NCI-H128 (cell line): ENCODE results near the gene ZNF646.
A peak's percentile ranks its signal among the peaks of the same experiment; 100 is the strongest.
"Not testable (repeated sequence)": the region's sequence is repeated elsewhere in the genome, so short reads cannot be mapped to it uniquely, and the experiment has no call there.

Source experiments
- DNase-seq: peaks from one replicate; lab custom pipeline; 2025; ENCODE audit not compliant: unreplicated experiment; lab: John Stamatoyannopoulos, UW

The ZNF646 gene

DNA sequence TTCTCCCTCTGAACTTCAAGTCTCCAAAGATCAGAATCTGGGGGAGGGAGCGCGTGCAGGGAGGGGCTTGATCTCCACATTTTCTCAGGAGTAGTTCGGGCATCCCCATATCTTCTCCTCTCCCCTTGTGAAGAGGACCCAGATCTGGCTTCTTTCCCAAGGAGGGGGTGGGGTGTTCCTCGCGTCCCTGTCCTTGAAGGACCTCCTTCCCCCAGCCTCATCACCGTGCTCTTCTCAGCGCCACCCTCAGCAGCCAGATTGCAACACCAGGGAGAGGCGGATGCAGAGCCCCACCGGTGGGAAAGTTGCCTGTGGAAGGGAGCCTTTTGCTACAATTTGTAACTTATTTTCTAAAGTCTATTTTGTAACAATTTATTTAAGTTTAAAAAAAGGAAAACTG is 8.9 kb downstream of the ZNF646 start:
- DNase-seq: no peak

DNA sequence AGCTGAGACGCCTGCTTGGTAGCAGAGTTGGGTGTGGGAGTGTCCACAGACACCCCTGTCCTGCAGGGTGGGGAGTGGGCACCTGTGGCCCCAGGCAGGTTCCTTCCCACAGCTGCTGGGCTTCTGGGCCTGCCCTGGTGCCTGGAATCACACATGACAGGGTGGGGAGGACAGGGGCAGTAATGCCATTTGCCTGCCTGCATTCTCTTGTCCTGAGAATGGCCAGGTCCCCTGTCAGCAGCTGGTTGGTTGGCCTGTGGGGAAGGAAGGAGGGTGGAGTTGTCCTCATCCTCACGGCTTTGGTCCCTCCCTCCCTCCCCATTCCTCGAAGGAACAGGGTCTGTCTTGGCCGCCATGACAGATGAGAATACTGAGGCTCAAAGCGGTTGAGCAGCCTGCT is 9.3 kb downstream of the ZNF646 start:
- DNase-seq: no peak

DNA sequence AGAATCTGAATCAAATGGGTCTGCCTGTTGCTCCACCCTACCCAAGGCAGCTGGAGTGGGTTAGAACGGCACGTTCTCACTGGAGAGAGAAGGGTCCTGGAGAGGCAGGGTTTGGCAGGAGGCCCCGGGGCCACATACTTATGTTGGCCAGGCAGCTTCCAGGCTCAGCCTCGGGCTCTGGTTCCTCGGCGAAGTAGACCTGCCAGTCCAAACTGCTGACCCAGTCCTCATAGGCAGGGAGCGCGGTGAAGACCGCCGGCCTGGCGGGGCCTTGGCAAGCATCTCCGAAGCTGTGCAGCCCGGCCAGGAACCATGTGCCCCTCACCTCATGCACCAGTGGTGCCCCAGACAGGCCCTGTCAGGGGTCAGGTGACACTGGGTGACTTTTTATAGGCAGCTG is 9.8 kb downstream of the ZNF646 start:
- no peak for DNase-seq

DNA sequence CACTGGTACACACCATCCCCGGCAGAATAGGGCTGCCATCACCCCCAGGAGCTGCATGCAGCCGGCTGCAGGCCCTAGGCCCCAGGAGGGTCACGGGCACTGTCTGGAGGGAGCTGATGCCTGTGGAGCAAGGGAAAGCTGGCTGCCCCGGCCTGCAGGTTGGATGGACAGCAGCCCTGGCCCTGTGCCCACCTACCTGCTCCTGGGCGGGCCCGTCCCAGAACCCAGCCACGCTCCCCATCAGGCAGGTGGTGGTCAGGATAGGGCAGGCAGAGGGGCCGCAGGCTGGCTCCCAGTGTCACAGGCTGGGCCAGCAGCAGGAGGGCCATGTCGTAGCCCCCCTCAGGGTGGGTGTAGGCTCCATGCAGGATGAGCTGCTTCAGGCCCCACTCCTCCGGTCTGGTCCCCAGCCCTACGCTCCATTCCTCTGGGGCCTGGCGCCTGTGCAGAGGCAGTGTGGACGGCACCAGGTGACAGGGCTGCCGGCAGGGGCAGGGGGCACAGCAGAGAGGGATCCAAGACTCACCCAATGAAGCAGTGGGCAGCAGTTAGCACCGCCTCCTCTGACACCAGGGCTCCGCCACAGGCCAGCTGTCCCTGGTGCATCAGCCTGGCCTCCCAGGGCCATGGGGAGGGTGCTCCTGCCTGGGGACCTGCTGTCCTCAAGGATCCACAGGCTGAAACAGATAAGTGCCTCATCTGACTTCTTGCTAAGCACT is 10.5 kb downstream of the ZNF646 start:
- no peak for DNase-seq

DNA sequence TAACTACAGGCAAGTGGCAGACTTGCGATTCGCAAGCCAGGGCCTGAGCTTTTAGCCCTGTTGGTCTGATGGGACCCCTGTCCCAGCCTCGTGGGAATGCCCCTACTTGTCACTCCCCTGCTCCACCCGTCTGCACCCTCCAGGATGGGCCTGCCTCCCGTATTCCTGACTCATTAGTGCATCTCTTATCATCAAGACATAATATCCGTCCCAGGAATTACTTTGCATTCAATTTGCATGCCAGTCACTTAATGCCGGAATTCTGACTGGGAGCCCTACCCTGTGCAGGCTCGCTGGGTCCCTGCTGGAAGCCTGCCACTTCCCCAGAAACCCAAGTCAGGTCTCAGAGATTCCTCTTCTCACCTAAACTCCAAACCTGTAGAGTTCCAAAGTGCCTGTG is 11.2 kb downstream of the ZNF646 start:
- no peak for DNase-seq

DNA sequence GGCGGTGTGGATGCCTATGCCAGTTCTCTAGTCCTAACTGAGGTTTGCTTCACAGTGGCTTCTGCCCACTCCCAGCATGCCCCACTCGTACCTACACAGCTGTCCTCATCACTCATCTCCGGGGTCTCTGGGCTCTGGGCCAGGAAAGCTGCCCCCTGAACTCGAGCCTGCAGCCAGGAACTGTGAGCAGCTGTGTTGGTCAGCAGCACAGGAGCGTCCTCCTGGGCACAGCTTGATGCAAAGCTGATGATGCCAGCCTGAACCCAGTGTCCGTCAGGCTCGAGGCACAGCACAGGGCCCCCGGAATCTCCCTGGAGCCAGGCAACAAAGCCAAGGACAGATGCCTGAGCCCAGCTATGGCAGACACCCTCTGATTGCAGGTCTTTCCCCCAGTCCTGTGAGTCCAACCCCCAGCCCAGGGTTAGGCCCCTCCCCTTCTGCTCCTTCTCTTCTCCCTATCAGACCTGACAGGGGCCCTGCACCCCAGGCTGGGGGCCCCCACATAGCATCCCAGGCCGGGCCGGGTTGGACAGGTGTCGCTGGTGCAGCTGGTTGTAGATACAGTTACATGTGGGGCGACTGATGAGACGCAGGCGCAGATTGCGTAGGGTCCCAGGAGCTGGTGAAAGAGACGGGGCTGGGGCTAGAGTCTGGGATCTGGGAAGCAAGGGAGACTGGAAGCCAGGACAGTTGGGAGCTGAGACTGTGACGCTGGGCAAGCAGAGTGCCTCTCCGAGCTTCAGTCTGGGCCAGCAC is 11.8 kb downstream of the ZNF646 start:
- no peak for DNase-seq

DNA sequence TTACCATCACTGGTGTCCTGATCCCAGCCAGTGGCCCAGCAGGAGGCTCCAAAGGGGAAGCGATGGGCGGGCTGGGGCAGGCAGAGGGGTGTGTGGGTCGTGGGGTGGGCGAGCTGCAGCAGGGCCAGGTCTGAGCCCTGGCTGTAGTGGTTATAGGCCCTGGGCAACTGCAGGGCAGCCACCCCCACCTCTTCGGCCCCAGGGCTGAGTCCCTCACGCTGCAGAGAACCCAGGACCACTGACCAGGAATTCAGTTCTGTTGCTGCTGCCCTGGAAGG is 12.3 kb downstream of the ZNF646 start:
- no peak for DNase-seq

DNA sequence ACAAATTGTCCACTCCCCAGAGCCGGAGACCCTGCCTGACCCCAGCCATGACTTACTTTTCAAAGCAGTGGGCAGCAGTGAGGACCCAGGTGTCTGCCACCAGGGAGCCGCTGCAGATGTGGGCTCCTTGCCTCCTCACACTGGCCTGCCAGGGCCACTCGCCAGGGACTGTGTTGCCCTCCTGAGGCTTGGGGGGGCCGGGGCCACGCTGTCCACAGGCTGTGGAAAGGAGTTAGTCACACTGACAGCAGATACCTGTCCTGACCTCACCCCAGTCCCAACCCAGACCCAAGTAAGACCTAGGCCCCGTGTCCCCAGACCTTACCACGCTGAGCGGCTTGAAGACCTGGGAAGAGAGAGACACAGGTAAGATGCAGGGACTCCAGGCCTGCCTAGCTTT is 13.3 kb downstream of the ZNF646 start:
- no peak for DNase-seq

DNA sequence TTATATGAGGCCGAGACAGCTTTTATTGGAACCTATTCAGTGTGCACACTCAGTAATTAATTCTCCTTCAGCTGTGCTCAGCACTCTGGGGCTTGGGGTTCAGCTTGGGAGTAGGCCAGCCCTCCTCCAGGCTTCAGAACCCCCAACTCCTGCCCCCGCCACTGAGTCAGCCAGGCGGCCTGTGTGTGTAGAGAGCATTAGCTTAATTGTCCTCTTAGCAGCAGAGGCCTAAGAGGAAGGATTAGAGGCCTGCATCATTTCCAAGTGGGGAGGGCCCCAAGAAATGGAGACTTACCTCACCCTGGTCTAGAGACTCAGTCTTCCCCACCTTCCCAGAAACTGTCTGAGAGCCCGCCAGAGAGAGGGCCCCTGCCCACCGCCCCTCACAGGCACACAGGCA is 13.7 kb downstream of the ZNF646 start:
- no peak for DNase-seq

DNA sequence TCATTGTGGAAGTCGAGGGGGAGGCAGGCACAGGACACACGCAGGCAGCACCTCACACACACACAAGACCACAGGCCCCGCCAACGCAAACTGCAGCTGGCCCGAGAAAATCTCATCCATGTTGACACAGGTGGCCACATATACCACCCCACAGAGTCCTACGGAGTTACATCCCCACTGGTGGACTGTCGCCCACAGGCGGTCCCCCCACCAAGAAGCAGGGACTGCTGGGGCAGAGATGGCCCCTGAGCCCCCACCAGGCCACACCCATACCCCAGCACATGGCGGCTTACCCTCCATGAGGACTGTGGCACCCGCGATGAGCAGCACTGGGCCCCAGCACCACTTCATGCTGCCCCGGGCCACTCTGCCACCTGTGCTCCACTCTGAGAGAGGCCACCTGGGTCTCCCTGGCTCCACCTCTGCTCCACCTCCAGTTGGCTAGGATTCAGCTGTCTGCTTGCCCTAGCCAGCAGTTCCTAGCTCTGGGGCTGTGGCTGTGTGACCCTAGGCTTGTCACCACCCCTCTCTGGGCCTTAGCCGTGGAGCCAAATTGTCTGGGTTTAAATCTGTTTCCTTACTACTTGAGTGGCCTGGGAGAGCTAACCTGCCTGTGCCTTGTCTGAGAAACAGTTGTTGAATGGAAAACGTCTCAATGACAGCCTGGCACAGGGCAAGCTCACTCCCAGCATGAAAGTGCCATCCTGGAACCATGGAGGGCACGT is 14.4 kb downstream of the ZNF646 start, which contains the start of gene PRSS53:
Gene PRSS53, minus strand, starts transcription at position 485 of the 725 bp plus-strand sequence. Its CDS starts 134 bp downstream, at position 351.
- DNase-seq: no peak

DNA sequence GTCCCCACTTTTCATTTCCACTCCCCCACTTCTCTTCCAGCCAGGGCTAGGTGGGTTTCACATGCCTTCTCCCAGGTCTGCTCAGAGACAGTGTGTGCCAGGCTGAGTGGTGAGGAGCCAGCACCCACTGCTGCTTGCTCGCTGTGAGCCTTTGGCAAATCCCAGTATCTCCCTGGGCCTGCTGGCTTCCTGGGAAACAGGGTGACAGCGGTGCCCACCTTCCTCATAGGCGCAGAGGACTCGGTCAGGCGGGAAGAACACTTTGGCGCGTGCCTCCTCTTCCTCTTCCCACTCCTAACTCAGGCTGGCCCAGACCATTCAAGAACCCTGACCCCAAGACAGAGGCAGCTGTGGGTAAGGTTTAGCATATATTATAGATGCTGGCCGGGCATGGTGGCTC is 15.0 kb downstream of the ZNF646 start:
- DNase-seq: no peak

DNA sequence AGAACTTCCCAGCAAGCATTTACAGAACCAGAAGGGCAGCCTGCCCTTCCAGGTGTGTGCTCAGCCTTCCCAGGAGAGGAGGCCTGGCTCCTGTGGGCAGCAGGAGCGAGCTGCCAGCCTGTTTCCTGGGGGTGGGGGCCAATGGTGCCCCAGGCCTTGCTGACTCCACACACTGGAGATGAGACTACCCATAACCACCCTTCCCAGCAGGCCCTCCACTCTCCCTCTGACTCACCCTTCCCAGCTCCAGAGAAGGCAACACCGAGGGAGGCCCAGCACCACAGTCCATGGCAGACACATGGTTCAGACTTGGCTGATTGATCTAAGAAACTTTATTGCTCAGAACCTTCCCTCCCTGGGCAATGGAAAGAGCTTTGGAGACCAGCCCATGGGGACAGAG is 16.3 kb downstream of the ZNF646 start:
- DNase-seq: no peak

DNA sequence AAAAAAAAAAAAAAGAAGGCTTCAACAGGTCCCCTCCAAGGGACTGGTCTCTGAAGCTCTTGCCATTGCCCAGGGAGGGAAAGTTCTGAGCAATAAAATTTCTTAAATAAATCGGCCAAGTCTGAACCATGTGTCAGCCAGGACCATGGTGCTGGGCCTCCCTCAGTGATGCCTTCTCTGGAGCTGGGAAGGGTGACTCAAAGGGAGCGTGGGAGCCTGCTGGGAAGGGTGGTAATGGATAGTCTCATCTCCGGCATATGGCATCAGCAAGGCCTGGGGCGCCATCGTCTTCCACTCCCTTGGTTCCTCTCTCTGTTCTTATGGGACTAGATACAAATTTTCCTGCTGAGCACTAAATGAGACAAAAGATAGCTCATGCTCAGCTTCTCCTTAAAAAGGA is 18.1 kb downstream of the ZNF646 start:
- no peak for DNase-seq

DNA sequence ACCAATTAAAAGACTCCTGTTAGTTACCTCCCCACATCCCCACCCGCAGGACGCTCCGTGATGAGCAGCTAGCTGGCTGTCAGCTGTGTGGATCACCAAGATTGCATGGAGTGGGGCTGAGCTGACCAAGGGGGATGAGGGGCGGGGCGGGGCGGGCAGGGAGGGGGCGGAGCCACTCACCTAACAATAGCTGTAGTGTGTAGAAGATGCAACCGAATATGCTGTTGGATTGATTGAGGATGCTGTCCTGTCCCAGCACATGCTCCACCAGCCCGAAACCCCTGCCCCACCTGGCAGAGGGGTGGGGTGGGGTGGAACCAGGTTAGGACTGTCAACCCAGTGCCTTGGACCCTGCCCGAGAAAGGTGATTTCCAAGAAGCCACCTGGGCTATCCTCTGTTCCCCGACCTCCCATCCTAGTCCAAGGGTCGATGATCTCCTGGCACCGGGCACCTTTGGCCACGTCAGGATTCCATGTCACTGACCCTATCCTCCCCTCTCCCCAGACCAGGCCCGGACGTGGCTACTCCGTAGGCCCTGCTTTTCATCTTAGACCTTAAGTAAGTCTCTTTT is 19.0 kb downstream of the ZNF646 start:
- DNase-seq: no peak

DNA sequence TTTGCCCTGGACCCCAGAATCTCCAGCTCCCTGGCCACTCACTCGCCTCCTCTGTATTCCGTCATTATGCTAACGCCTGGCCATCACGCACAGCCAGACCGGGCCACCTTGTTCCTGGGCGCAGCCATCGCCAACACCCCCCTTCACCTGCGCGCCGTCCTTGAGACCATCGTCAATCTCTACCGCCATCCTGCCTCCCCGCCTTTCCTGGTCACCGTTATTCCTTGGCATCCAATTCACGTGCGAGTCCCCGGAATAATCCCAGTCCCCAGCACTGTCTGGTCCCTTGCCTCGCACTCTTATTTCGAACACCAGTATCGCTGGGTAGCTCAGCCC is 19.8 kb downstream of the ZNF646 start:
- no peak for DNase-seq

DNA sequence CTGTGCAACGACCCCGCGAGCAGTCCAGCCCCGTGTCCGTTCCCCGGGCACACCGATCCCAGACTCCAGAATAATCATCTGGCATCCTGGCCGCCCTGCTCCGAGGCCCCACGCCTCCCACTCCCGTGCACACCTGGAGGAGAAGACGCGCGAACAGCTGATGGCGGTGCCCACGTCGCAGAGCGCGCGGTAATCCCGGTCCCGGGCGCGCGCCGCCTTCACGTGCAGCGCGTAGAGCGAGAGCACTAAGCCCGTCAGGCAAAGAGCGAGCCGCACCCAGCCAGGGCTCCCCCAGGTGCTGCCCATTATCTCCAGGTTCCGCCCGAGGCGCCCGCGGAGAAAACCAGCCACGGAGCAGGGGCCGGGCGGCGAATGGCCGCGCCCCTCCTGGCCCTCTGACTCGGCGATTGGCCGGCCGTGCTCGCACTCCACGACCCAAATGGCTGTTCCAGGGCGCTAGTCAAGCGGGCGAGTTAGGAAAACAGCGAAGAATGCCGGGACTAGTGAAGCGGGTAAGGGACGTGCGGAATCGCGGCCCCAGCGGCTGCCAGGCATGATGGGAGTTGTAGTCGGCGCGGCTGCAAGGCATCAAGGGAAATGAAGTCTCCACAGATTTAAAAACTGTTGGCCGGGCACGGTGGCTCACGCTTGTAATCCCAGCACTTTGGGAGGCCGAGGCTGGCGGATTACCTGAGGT is 20.4 kb downstream of the ZNF646 start, which contains the start of gene VKORC1:
Gene VKORC1, minus strand, starts transcription at position 374 of the 697 bp plus-strand sequence. Its CDS starts 68 bp downstream, at position 306.
- peak; percentile 90 for DNase-seq

DNA sequence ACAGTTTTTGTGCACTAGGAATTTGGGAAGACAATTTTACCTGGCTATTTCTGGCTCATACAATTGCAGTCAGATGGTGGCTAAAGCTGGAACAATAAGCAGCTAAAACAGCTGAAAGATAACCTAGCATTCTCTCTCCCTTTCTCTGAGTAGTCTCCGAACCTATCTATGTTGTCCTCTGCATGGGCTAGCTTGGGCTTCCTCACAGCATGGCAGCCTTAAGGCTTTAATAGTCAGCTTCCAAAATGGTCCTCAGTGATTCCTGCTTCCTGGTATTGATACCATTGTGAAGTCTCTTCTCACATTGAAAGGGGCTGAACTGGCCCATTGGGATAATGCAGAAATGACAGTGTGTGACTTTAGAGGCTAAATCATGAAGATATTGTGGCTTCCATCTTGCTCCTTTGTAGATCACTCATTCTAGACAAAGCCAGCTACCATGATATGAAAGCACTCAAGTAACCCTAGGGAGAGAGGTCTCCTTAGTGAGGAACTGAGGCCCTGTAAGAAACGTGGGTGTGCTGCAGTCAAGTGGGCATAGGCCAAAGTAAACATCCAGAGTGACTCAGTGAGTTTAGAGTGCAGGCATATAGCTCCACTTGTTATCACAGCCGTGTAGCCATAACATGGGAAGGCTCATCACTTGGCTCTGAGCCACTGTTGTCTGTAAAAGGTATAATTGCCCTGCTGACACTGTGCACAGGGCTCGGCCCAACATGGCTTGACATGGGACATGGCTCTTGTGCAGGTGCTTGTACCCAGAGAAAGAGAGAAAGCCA is 25.8 kb downstream of the ZNF646 start:
- DNase-seq: no peak

DNA sequence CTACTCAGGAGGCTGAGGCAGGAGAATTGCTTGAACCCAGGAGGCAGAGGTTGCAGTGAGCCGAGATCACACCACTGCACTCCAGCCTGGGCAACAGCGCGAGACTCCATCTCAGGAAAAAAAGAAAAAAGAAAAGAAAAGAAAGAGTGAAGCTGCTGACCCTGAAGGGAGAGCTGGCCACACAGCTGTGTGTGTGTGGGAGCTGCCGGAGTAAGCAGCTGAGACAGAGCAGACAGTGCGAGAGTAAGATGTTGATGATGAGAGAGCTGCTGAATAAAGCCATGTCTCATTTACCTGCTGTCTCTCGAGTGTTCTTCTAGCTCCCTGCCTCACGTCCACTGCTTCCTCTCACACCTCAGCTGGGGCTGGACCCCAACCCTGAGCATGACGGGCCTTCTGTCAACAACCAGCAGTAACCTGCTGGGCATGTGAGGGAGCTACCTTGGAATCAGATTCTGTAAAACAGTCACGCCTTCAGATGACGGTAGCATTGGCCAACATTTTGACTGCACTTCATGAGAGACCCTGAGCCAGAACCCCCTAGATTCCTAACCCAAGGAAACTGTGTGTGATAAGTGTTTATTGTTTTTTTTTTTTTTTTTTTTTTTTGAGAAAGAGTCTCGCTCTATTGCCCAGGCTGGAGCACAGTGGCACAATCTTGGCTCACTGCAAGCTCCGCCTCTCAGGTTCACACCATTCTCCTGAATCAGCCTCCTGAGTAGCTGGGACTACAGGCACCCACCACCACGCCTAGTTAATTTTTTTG is 26.8 kb downstream of the ZNF646 start:
- DNase-seq: not testable (repeated sequence)

DNA sequence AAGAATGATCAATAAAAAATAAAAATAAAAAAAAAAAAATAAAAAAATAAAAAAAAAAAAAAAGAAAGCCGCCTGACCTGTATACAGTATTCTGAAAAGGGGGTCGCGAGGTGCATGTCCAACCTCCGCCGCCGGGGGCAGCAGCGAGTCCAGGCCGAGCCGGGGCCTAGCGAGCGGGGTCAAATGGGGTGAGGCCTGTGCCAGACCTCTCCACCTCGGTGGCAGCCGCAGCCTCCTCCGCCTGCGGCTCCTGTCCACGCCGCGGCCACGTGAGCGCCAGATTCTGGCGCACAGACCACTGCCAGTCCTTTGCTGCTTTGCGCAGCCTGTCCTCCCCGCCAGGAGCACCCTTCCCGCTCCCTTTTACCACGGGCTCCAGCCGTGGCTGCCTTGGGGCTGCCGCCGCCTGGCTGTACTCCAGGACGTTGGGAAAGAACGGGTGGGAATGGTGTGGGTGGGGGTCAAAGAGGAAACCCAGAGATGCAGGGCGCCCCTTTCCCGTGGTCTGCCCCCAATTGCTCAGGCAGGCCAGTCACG is 31.5 kb downstream of the ZNF646 start:
- DNase-seq: no peak
